HEK293 (cell line): ENCODE data around the gene NCMAP.
A peak's percentile ranks its signal among the peaks of the same experiment; 100 is the strongest.

ENCODE experiments used
- CTCF ChIA-PET: fragments of 350-600 bp; formaldehyde crosslinking; extraction: SDS; loops from one replicate; lab custom pipeline; 2021; ENCODE audit warnings: antibody characterized with exemption; lab: Yijun Ruan, JAX
- POLR2A ChIA-PET: fragments of 300-600 bp; formaldehyde crosslinking; extraction: SDS; loops from one replicate; lab custom pipeline; 2020; ENCODE audit warnings: antibody characterized with exemption, inconsistent platforms; lab: Yijun Ruan, JAX
- H3K27ac ChIP-seq: fragments of 200-500 bp; sonication (Bioruptor generic); 2 replicates; pipeline ENCODE4 v1.5.1; 2014; ENCODE audit warnings: low read depth, low read length, control low read depth, inconsistent platforms; ENCODE audit errors: extremely low read depth
- H3K36me3 ChIP-seq, 2 experiments: fragments of 200-500 bp in 1 of 2; sonication (Bioruptor generic) in 1 of 2; 1 replicate in 1 of 2; 2 replicates in 1 of 2; pipeline ENCODE4 v1.5.1; 2014 to 2017; ENCODE audit warnings: inconsistent platforms in 2 of 2, low read length in 2 of 2; ENCODE audit not compliant: control insufficient read depth in 2 of 2, insufficient read depth in 1 of 2
- H3K4me1 ChIP-seq: fragments of 200-500 bp; sonication (Bioruptor generic); 2 replicates; pipeline ENCODE4 v1.5.1; 2014; ENCODE audit warnings: mild to moderate bottlenecking, low read length, inconsistent platforms; ENCODE audit not compliant: control insufficient read depth, insufficient read depth
- H3K4me3 ChIP-seq: 2 replicates; pipeline ENCODE4 v1.5.1; 2011; ENCODE audit warnings: low read depth, mild to moderate bottlenecking, control low read depth, low read length, moderate library complexity
- H3K9me3 ChIP-seq: fragments of 200-500 bp; sonication (Bioruptor generic); 2 replicates; pipeline ENCODE4 v1.5.1; 2014; ENCODE audit warnings: low read depth, low read length, inconsistent platforms; ENCODE audit not compliant: control insufficient read depth, insufficient read depth
- ELK4 ChIP-seq: IDR thresholded peaks from 2 replicates; pipeline ENCODE4 v1.6.1; 2011; ENCODE audit warnings: mild to moderate bottlenecking, low read depth, low read length, borderline replicate concordance
- KLF10 ChIP-seq: fragments of 450-650 bp; IDR thresholded peaks from 2 replicates; pipeline ENCODE4 v1.5.1; 2018; ENCODE audit warnings: missing biosample characterization, mild to moderate bottlenecking, missing genetic modification characterization
- OSR2 ChIP-seq: fragments of 450-650 bp; formaldehyde crosslinking; IDR thresholded peaks from 2 replicates; pipeline ENCODE4 v1.5.1; 2016; ENCODE audit warnings: missing biosample characterization, missing genetic modification characterization
- PRDM2 ChIP-seq: fragments of 450-650 bp; formaldehyde crosslinking; IDR thresholded peaks from 2 replicates; pipeline ENCODE4 v1.5.1; 2016; ENCODE audit warnings: missing biosample characterization, missing genetic modification characterization, borderline replicate concordance
- ZEB2 ChIP-seq: fragments of 450-650 bp; formaldehyde crosslinking; IDR thresholded peaks from 2 replicates; pipeline ENCODE4 v1.5.1; 2016; ENCODE audit warnings: missing biosample characterization, missing genetic modification characterization
- ZIC2 ChIP-seq: fragments of 450-650 bp; formaldehyde crosslinking; IDR thresholded peaks from 2 replicates; pipeline ENCODE4 v1.5.1; 2016; ENCODE audit warnings: missing biosample characterization, missing genetic modification characterization
- ZNF112 ChIP-seq: fragments of 450-650 bp; formaldehyde crosslinking; IDR thresholded peaks from 2 replicates; pipeline ENCODE4 v1.5.0; 2017; ENCODE audit warnings: missing biosample characterization, missing genetic modification characterization
- ZNF114 ChIP-seq: fragments of 450-650 bp; formaldehyde crosslinking; IDR thresholded peaks from 2 replicates; pipeline ENCODE4 v1.5.0; 2017; ENCODE audit warnings: missing biosample characterization, missing genetic modification characterization
- ZNF239 ChIP-seq: fragments of 450-650 bp; formaldehyde crosslinking; IDR thresholded peaks from 2 replicates; pipeline ENCODE4 v1.5.1; 2016; ENCODE audit warnings: missing biosample characterization, missing genetic modification characterization
- ZNF324 ChIP-seq: fragments of 450-650 bp; formaldehyde crosslinking; IDR thresholded peaks from 2 replicates; pipeline ENCODE4 v1.5.1; 2016; ENCODE audit warnings: missing biosample characterization, missing genetic modification characterization
- ZNF654 ChIP-seq: fragments of 450-650 bp; formaldehyde crosslinking; IDR thresholded peaks from 2 replicates; pipeline ENCODE4 v1.5.1; 2016; ENCODE audit warnings: low read depth, missing biosample characterization, missing genetic modification characterization
- ZNF658 ChIP-seq: fragments of 450-650 bp; formaldehyde crosslinking; IDR thresholded peaks from 2 replicates; pipeline ENCODE4; 2016; ENCODE audit warnings: missing biosample characterization, missing genetic modification characterization
- ZNF76 ChIP-seq: fragments of 450-650 bp; formaldehyde crosslinking; IDR thresholded peaks from 2 replicates; pipeline ENCODE4; 2016; ENCODE audit warnings: low read depth, missing biosample characterization, missing genetic modification characterization, borderline replicate concordance
- TF ChIP-seq, protein P1 (sequence below): fragments of 450-650 bp; formaldehyde crosslinking; IDR thresholded peaks from 2 replicates; pipeline ENCODE4 v1.5.1; 2016; ENCODE audit warnings: missing biosample characterization, missing genetic modification characterization
- TF ChIP-seq, protein P2 (sequence below): fragments of 450-650 bp; formaldehyde crosslinking; IDR thresholded peaks from 2 replicates; pipeline ENCODE4 v1.5.1; 2017; ENCODE audit warnings: missing biosample characterization, missing genetic modification characterization

The NCMAP gene

GRCh38 chr1:24570265-24571125 lies 14.6 kb downstream of the NCMAP start:
- H3K4me3 ChIP-seq, result no peak overlapping the region
- H3K9me3 ChIP-seq, result no peaks in the 10 kb centered on the region
- no peaks in the 10 kb centered on the region for H3K36me3 ChIP-seq
- TF ChIP-seq ZIC2 (tag by site-specific recombination) (0 out of 2 replicates have a peak, but pooled peaks have one; percentile 15), OSR2 (tag by site-specific recombination) (no peak)
- no peak overlapping the region for H3K27ac ChIP-seq
- H3K4me1 ChIP-seq, result no peaks in the 10 kb centered on the region
- POLR2A ChIA-PET, result no interaction called here
- CTCF ChIA-PET, result interaction anchor here (0.6 to 2.4 kb wide), 6 partner anchors 17 to 1055 kb away, joined by 3 to 14 read pairs (median 4); no protein-coding TSS in a partner anchor

DNA sequence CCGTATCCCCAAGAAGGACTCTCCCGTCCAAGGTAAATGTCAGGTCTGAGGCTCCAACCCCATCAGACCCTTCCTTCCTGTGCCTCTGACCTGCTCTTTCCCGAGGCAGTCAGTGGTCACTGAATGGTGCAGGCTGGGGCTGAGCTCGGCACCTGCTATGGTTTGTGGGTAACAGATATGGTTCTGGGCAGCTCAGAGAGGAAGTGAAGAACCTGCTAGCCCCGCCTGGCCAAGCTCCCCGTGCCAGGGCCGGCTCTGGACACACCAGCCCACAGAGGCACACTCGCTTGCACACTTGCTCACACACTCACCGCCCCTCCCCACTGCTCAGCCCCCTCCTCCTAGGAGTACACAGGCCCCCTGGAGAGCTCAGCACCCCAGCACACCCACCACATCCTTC lies 16.4 kb downstream of the NCMAP start:
- ChIA-PET POLR2A (no interaction called here), CTCF (interaction anchor here (1.2 to 2.1 kb wide), 2 partner anchors 13 to 15 kb away, joined by 4 to 7 read pairs; no protein-coding TSS in a partner anchor)
- H3K36me3 ChIP-seq, result no peaks in the 10 kb centered on the region
- no peak overlapping the region for H3K4me3 ChIP-seq
- H3K9me3 ChIP-seq, result no peaks in the 10 kb centered on the region
- no peak overlapping the region for H3K27ac ChIP-seq
- no peaks in the 10 kb centered on the region for H3K4me1 ChIP-seq
- TF ChIP-seq ELK4 (no peak), ZNF658 (tag by site-specific recombination) (no peak), ZNF654 (tag by site-specific recombination) (no peak), ZNF324 (tag by site-specific recombination) (no peak), ZEB2 (no peak), KLF10 (tag by site-specific recombination) (no peak), PRDM2 (tag by site-specific recombination) (no peak), ZNF76 (no peak), ZNF114 (tag by site-specific recombination) (no peak), ZNF239 (no peak), ZNF112 (no peak)
- TF ChIP-seq, protein P1, sequence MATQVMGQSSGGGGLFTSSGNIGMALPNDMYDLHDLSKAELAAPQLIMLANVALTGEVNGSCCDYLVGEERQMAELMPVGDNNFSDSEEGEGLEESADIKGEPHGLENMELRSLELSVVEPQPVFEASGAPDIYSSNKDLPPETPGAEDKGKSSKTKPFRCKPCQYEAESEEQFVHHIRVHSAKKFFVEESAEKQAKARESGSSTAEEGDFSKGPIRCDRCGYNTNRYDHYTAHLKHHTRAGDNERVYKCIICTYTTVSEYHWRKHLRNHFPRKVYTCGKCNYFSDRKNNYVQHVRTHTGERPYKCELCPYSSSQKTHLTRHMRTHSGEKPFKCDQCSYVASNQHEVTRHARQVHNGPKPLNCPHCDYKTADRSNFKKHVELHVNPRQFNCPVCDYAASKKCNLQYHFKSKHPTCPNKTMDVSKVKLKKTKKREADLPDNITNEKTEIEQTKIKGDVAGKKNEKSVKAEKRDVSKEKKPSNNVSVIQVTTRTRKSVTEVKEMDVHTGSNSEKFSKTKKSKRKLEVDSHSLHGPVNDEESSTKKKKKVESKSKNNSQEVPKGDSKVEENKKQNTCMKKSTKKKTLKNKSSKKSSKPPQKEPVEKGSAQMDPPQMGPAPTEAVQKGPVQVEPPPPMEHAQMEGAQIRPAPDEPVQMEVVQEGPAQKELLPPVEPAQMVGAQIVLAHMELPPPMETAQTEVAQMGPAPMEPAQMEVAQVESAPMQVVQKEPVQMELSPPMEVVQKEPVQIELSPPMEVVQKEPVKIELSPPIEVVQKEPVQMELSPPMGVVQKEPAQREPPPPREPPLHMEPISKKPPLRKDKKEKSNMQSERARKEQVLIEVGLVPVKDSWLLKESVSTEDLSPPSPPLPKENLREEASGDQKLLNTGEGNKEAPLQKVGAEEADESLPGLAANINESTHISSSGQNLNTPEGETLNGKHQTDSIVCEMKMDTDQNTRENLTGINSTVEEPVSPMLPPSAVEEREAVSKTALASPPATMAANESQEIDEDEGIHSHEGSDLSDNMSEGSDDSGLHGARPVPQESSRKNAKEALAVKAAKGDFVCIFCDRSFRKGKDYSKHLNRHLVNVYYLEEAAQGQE, result no peak
- TF ChIP-seq, protein P2, sequence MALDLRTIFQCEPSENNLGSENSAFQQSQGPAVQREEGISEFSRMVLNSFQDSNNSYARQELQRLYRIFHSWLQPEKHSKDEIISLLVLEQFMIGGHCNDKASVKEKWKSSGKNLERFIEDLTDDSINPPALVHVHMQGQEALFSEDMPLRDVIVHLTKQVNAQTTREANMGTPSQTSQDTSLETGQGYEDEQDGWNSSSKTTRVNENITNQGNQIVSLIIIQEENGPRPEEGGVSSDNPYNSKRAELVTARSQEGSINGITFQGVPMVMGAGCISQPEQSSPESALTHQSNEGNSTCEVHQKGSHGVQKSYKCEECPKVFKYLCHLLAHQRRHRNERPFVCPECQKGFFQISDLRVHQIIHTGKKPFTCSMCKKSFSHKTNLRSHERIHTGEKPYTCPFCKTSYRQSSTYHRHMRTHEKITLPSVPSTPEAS, result no peak
